Keratinocyte (primary cell): ENCODE data around the gene UNKL. TPM values are rescaled to one million over a fixed set of nuclear protein-coding genes. Genes with fewer than 3 reads are reported as not detected.

ENCODE experiments used
- DNase-seq: peaks from one replicate; pipeline ENCODE4 v3.0.0-alpha.2; 2011; ENCODE audit warnings: low read depth, missing footprints, low spot score
- FAIRE-seq: peaks from 2 replicates; lab custom pipeline; 2011; peaks lifted over from hg19 to GRCh38; lab: Jason Lieb, UNC
- H2AFZ ChIP-seq: 2 replicates; pipeline ENCODE4 v1.6.0; 2012; ENCODE audit warnings: low read length, control low read depth, inconsistent platforms; ENCODE audit not compliant: control insufficient read depth
- H3K27ac ChIP-seq: 2 replicates; pipeline ENCODE4 v1.5.1; 2011; ENCODE audit warnings: low read length; ENCODE audit not compliant: control insufficient read depth, insufficient read depth
- H3K27me3 ChIP-seq: 3 replicates; pipeline ENCODE4 v1.6.0; 2011; ENCODE audit warnings: low read length; ENCODE audit not compliant: control insufficient read depth, insufficient read depth; ENCODE audit errors: extremely low read depth
- H3K36me3 ChIP-seq, 2 experiments: 2 replicates in 1 of 2; 3 replicates in 1 of 2; pipeline ENCODE4 v1.5.1; 2011; ENCODE audit warnings: low read length in 2 of 2, mild to moderate bottlenecking in 1 of 2; ENCODE audit not compliant: control insufficient read depth in 2 of 2, insufficient read depth in 2 of 2; ENCODE audit errors: extremely low read depth in 1 of 2
- H3K4me1 ChIP-seq: 3 replicates; pipeline ENCODE4 v1.5.1; 2011; ENCODE audit warnings: low read length; ENCODE audit not compliant: control insufficient read depth, insufficient read depth; ENCODE audit errors: extremely low read depth
- H3K4me2 ChIP-seq: 3 replicates; pipeline ENCODE4 v1.6.0; 2011; ENCODE audit warnings: low read depth, low read length; ENCODE audit not compliant: control insufficient read depth, insufficient read depth; ENCODE audit errors: extremely low read depth
- H3K4me3 ChIP-seq, 3 experiments: fragments of 200-600 bp in 1 of 3; sonication (generic) in 1 of 3; 2 replicates in 2 of 3; 3 replicates in 1 of 3; pipeline ENCODE4 v1.5.1; 2011 to 2016; ENCODE audit warnings: low read length in 3 of 3, mild to moderate bottlenecking in 3 of 3, control low read depth in 2 of 3, inconsistent platforms in 1 of 3, low read depth in 1 of 3, mixed read lengths in 1 of 3, mixed run types in 1 of 3, moderate library complexity in 1 of 3; ENCODE audit not compliant: control insufficient read depth in 2 of 3, insufficient read depth in 2 of 3; ENCODE audit errors: extremely low read depth in 1 of 3
- H3K79me2 ChIP-seq: 2 replicates; pipeline ENCODE4 v1.6.0; 2012; ENCODE audit warnings: low read length; ENCODE audit not compliant: control insufficient read depth, insufficient read depth
- H3K9ac ChIP-seq: 3 replicates; pipeline ENCODE4 v1.6.0; 2011; ENCODE audit warnings: low read length; ENCODE audit not compliant: control insufficient read depth, insufficient read depth; ENCODE audit errors: extremely low read depth
- H3K9me1 ChIP-seq: 3 replicates; pipeline ENCODE4 v1.6.0; 2011; ENCODE audit warnings: low read length; ENCODE audit not compliant: control insufficient read depth, insufficient read depth; ENCODE audit errors: extremely low read depth
- H3K9me3 ChIP-seq: 2 replicates; pipeline ENCODE4 v1.5.1; 2012; ENCODE audit warnings: low read depth, low read length; ENCODE audit not compliant: control insufficient read depth
- H4K20me1 ChIP-seq: 3 replicates; pipeline ENCODE4 v1.6.0; 2011; ENCODE audit warnings: low read length; ENCODE audit not compliant: control insufficient read depth, insufficient read depth; ENCODE audit errors: extremely low read depth
- CTCF ChIP-seq, 3 experiments: IDR thresholded peaks in 1 of 3; conservative IDR thresholded peaks in 1 of 3; optimal IDR thresholded peaks in 1 of 3; 2 replicates in 2 of 3; 3 replicates in 1 of 3; pipeline versions ENCODE3 to v1.5.1; 2011; ENCODE audit warnings: low read length in 3 of 3, mild to moderate bottlenecking in 3 of 3, moderate library complexity in 2 of 3, control low read depth in 1 of 3, inconsistent platforms in 1 of 3; ENCODE audit not compliant: insufficient read depth in 2 of 3; ENCODE audit errors: extremely low read depth in 1 of 3
- EZH2 ChIP-seq: IDR thresholded peaks from one replicate; pipeline ENCODE4 v1.6.1; 2012; ENCODE audit warnings: inconsistent platforms, mild to moderate bottlenecking, low read length, moderate library complexity
- dilution Hi-C: fragments of 300-500 bp; cut with MboI; formaldehyde crosslinking; loops from one replicate; pipeline ENCODE4 v1.7.0; 2020; ENCODE audit warnings: low sequenced_read_pairs; ENCODE audit not compliant: extremely low pct_ligation_motif_present
- polyA plus RNA-seq, 5 experiments: library from polyadenylated mRNA; depleted of rRNA in 3 of 5; stranded (reverse) in 3 of 5; stranded (forward) in 1 of 5; unstranded in 1 of 5; fragments of >200 nt; gene quantifications; 1 replicate in 1 of 5; 2 replicates in 3 of 5; 3 replicates in 1 of 5; pipeline versions ENCODE4 v1.2.1 to v1.2.3, GENCODE V29; 2011 to 2012; ENCODE audit warnings: missing spikeins in 2 of 5, low read depth in 1 of 5, low replicate concordance in 1 of 5

The UNKL gene
- polyA plus RNA-seq, 1 donor (not counting 4 experiments of a cell fraction or from before 2014, with no cell fraction given), result 2.3 TPM

GRCh38 chr16:1366712-1367299, 47.7 kb downstream of the UNKL start:
- H3K79me2 ChIP-seq, result peaks cover 2% of the 10 kb centered on the region
- H3K4me2 ChIP-seq, result no peak overlapping the region
- H3K9me3 ChIP-seq, result no peaks in the 10 kb centered on the region
- H3K27me3 ChIP-seq, result no peaks in the 10 kb centered on the region
- dilution Hi-C loops, result no loop called here
- no peak overlapping the region for H3K27ac ChIP-seq
- no peaks in the 10 kb centered on the region for H3K9me1 ChIP-seq
- no peaks in the 10 kb centered on the region for H4K20me1 ChIP-seq
- peaks cover 12 to 25% of the 10 kb centered on the region in 2 experiments for H3K36me3 ChIP-seq
- no peaks in the 10 kb centered on the region for H3K4me1 ChIP-seq
- no peak for TF ChIP-seq EZH2
- TF ChIP-seq CTCF (optimal IDR thresholded peaks at IDR 0.05 in 1 of 3, IDR thresholded peaks at IDR 0.05 in 1 of 3, conservative IDR thresholded peaks at IDR 0.05 in 1 of 3; ENCODE audit: extremely low read depth in 1 of 3, insufficient read depth in 2 of 3, low read length in 3 of 3), result no peak
- no peak overlapping the region for H2AFZ ChIP-seq
- DNase-seq (no peak), FAIRE-seq (no peak)
- H3K4me3 ChIP-seq, result no peak overlapping the region
- H3K9ac ChIP-seq, result no peak overlapping the region

- no peak for TF ChIP-seq EZH2
- no peak for TF ChIP-seq CTCF (optimal IDR thresholded peaks at IDR 0.05 in 1 of 3, IDR thresholded peaks at IDR 0.05 in 1 of 3, conservative IDR thresholded peaks at IDR 0.05 in 1 of 3; ENCODE audit: extremely low read depth in 1 of 3, insufficient read depth in 2 of 3, low read length in 3 of 3)
- dilution Hi-C loops, result no loop called here
- no peaks in the 10 kb centered on the region for H4K20me1 ChIP-seq
- no peaks in the 10 kb centered on the region for H3K4me1 ChIP-seq
- no peak overlapping the region for H2AFZ ChIP-seq
- no peak overlapping the region for H3K27ac ChIP-seq
- no peaks in the 10 kb centered on the region for H3K9me1 ChIP-seq
- FAIRE-seq (no peak), DNase-seq (no peak)
- no peak overlapping the region for H3K9ac ChIP-seq
- no peak overlapping the region for H3K4me3 ChIP-seq
- H3K79me2 ChIP-seq, result peaks cover 4% of the 10 kb centered on the region
- H3K36me3 ChIP-seq, result peaks cover 12 to 25% of the 10 kb centered on the region in 2 experiments
- H3K27me3 ChIP-seq, result no peaks in the 10 kb centered on the region
- no peak overlapping the region for H3K4me2 ChIP-seq
- H3K9me3 ChIP-seq, result no peaks in the 10 kb centered on the region
Measured at GRCh38 chr16:1366060-1366711, 48.3 kb downstream of the UNKL start.
